Neural crest cell (in vitro differentiated cells): ENCODE measurements around the gene COL5A1. TPM values are rescaled to one million over a fixed set of nuclear protein-coding genes. Genes with fewer than 3 reads are reported as not detected.

Experiments used
- DNase-seq: peaks from one replicate; pipeline ENCODE4 v3.0.0; 2021; ENCODE audit warnings: low read depth, mixed read lengths, low spot score
- H3K27ac Mint-ChIP-seq: one replicate; pipeline ENCODE4 v1.8.0; 2021; ENCODE audit warnings: mild to moderate bottlenecking, mixed read lengths; ENCODE audit not compliant: unreplicated experiment
- H3K27me3 Mint-ChIP-seq: 2 replicates; pipeline ENCODE4 v1.8.0; 2021; ENCODE audit warnings: low read depth, mild to moderate bottlenecking, mixed read lengths
- H3K36me3 Mint-ChIP-seq: 2 replicates; pipeline ENCODE4 v1.8.0; 2021; ENCODE audit warnings: low read depth, mild to moderate bottlenecking, mixed read lengths
- H3K4me1 Mint-ChIP-seq: 2 replicates; pipeline ENCODE4 v1.8.0; 2021; ENCODE audit warnings: mixed read lengths
- H3K4me3 Mint-ChIP-seq: one replicate; pipeline ENCODE4 v1.8.0; 2021; ENCODE audit warnings: mild to moderate bottlenecking, mixed read lengths
- H3K9me3 Mint-ChIP-seq: 2 replicates; pipeline ENCODE4 v1.8.0; 2021; ENCODE audit warnings: mixed read lengths
- CTCF ChIP-seq: fragments of 200-600 bp; sonication (generic); conservative IDR thresholded peaks from 2 replicates; pipeline ENCODE4 v1.5.0; 2021; ENCODE audit warnings: antibody characterized with exemption, mild to moderate bottlenecking
- total RNA-seq: library from RNA; stranded (reverse); gene quantifications from 2 replicates; pipeline ENCODE4 v1.2.1, GENCODE V29; 2021

Gene COL5A1
- total RNA-seq, 1 donor from 2014 or later = 19.4 TPM

- Mint-ChIP-seq H3K27ac (no peak overlapping the region), H3K27me3 (peaks cover 2% of the 10 kb centered on the region), H3K36me3 (no peaks in the 10 kb centered on the region), H3K9me3 (no peaks in the 10 kb centered on the region), H3K4me3 (no peak overlapping the region), H3K4me1 (peaks cover 21% of the 10 kb centered on the region)
- no peak for DNase-seq
- TF ChIP-seq CTCF = no peak
Observed at GRCh38 chr9:134620751-134621557, 20.6 kb upstream of the COL5A1 start.

GRCh38 chr9:134621558-134622110 lies 20.0 kb upstream of the COL5A1 start:
- Mint-ChIP-seq H3K9me3 (no peaks in the 10 kb centered on the region), H3K4me3 (no peak overlapping the region), H3K27me3 (no peaks in the 10 kb centered on the region), H3K27ac (no peak overlapping the region), H3K4me1 (peaks cover 26% of the 10 kb centered on the region), H3K36me3 (no peaks in the 10 kb centered on the region)
- no peak for DNase-seq
- TF ChIP-seq CTCF = no peak

GRCh38 chr9:134622896-134623257 lies 18.7 kb upstream of the COL5A1 start:
- DNase-seq = no peak
- no peaks in the 10 kb centered on the region for H3K27me3 Mint-ChIP-seq
- no peaks in the 10 kb centered on the region for H3K9me3 Mint-ChIP-seq
- no peak overlapping the region for H3K4me3 Mint-ChIP-seq
- no peak for TF ChIP-seq CTCF
- H3K27ac Mint-ChIP-seq = no peak overlapping the region
- H3K4me1 Mint-ChIP-seq = peaks cover 32% of the 10 kb centered on the region
- H3K36me3 Mint-ChIP-seq = no peaks in the 10 kb centered on the region

GRCh38 chr9:134623258-134624066 lies 18.1 kb upstream of the COL5A1 start:
- DNase-seq = no peak
- Mint-ChIP-seq H3K36me3 (no peaks in the 10 kb centered on the region), H3K27ac (no peak overlapping the region), H3K9me3 (no peaks in the 10 kb centered on the region), H3K4me1 (peaks cover 32% of the 10 kb centered on the region), H3K27me3 (no peaks in the 10 kb centered on the region), H3K4me3 (no peak overlapping the region)
- TF ChIP-seq CTCF = no peak

GRCh38 chr9:134624137-134624591 lies 17.4 kb upstream of the COL5A1 start:
- no peaks in the 10 kb centered on the region for H3K27me3 Mint-ChIP-seq
- DNase-seq = no peak
- H3K36me3 Mint-ChIP-seq = no peaks in the 10 kb centered on the region
- H3K9me3 Mint-ChIP-seq = no peaks in the 10 kb centered on the region
- no peak overlapping the region for H3K27ac Mint-ChIP-seq
- no peak overlapping the region for H3K4me3 Mint-ChIP-seq
- peaks cover 32% of the 10 kb centered on the region for H3K4me1 Mint-ChIP-seq
- TF ChIP-seq CTCF = no peak
